Osteocyte (in vitro differentiated cells): ENCODE data around the gene ATAT1. TPM values are rescaled to one million over a fixed set of nuclear protein-coding genes. Genes with fewer than 3 reads are reported as not detected.
A peak's percentile ranks its signal among the peaks of the same experiment; 100 is the strongest.

ENCODE experiments used
- DNase-seq: peaks from one replicate; pipeline ENCODE4 v3.0.0; 2021; ENCODE audit warnings: mixed read lengths; ENCODE audit not compliant: unreplicated experiment; ENCODE audit errors: extremely low spot score
- H3K27ac Mint-ChIP-seq: one replicate; pipeline ENCODE4 v1.8.0; 2021; ENCODE audit warnings: mild to moderate bottlenecking, mixed read lengths; ENCODE audit not compliant: unreplicated experiment
- H3K27me3 Mint-ChIP-seq: one replicate; pipeline ENCODE4 v1.8.0; 2021; ENCODE audit warnings: mixed read lengths; ENCODE audit not compliant: unreplicated experiment
- H3K36me3 Mint-ChIP-seq: one replicate; pipeline ENCODE4 v1.8.0; 2021; ENCODE audit warnings: mixed read lengths; ENCODE audit not compliant: unreplicated experiment
- H3K4me1 Mint-ChIP-seq: one replicate; pipeline ENCODE4 v1.8.0; 2021; ENCODE audit warnings: mixed read lengths; ENCODE audit not compliant: unreplicated experiment
- H3K4me3 Mint-ChIP-seq: one replicate; pipeline ENCODE4 v1.8.0; 2021; ENCODE audit warnings: mild to moderate bottlenecking, moderate library complexity, mixed read lengths; ENCODE audit not compliant: unreplicated experiment
- H3K9me3 Mint-ChIP-seq: one replicate; pipeline ENCODE4 v1.8.0; 2021; ENCODE audit warnings: mixed read lengths; ENCODE audit not compliant: unreplicated experiment
- CTCF ChIP-seq: fragments of 200-600 bp; sonication (generic); IDR thresholded peaks from 2 replicates; pipeline ENCODE4 v1.5.0; 2021; ENCODE audit warnings: antibody characterized with exemption, mild to moderate bottlenecking, moderate library complexity
- total RNA-seq: library from RNA; stranded (reverse); gene quantifications from 2 replicates; pipeline ENCODE4 v1.2.1, GENCODE V29; 2021

ATAT1 gene
- total RNA-seq, 1 donor from 2014 or later = 20.0 TPM

- no peaks in the 10 kb centered on the region for H3K27me3 Mint-ChIP-seq
- peak within 1 kb of the TSS; percentile 100 for H3K27ac Mint-ChIP-seq
- H3K36me3 Mint-ChIP-seq = peaks cover 29% of the 10 kb centered on the region
- H3K4me3 Mint-ChIP-seq = peak within 1 kb of the TSS; percentile 97
- H3K4me1 Mint-ChIP-seq = peaks cover 36% of the 10 kb centered on the region
- TF ChIP-seq CTCF = no peak
- DNase-seq = peak; percentile 99
- no peaks in the 10 kb centered on the region for H3K9me3 Mint-ChIP-seq
Observed at GRCh38 chr6:30616811-30617564, 9.7 kb upstream of the ATAT1 start, which contains the start of gene PPP1R10. Gene PPP1R10, minus strand, starts transcription at chr6:30617243. Its CDS starts 7,299 bp downstream, at chr6:30609944.

- Mint-ChIP-seq H3K4me1 (peaks cover 31% of the 10 kb centered on the region), H3K27ac (peak within 1 kb of the TSS; percentile 100), H3K36me3 (peaks cover 30% of the 10 kb centered on the region), H3K4me3 (peak within 1 kb of the TSS; percentile 97), H3K9me3 (no peaks in the 10 kb centered on the region), H3K27me3 (no peaks in the 10 kb centered on the region)
- TF ChIP-seq CTCF = no peak
- peak; percentile 99 for DNase-seq
Observed at GRCh38 chr6:30617565-30618269, 9.0 kb upstream of the ATAT1 start, which contains the start of gene MRPS18B. Gene MRPS18B, plus strand, starts transcription at chr6:30617840. Its CDS starts 26 bp downstream, at chr6:30617866.

GRCh38 chr6:30618270-30618797 lies 8.3 kb upstream of the ATAT1 start:
- Mint-ChIP-seq H3K4me3 (peak overlapping the region; percentile 97), H3K4me1 (peaks cover 26% of the 10 kb centered on the region), H3K9me3 (no peaks in the 10 kb centered on the region), H3K27me3 (no peaks in the 10 kb centered on the region), H3K27ac (peak overlapping the region; percentile 100), H3K36me3 (peaks cover 30% of the 10 kb centered on the region)
- TF ChIP-seq CTCF = no peak
- DNase-seq = no peak

- H3K4me3 Mint-ChIP-seq = peak overlapping the region; percentile 40
- no peaks in the 10 kb centered on the region for H3K27me3 Mint-ChIP-seq
- no peaks in the 10 kb centered on the region for H3K9me3 Mint-ChIP-seq
- H3K4me1 Mint-ChIP-seq = peaks cover 15% of the 10 kb centered on the region
- no peak for TF ChIP-seq CTCF
- no peak for DNase-seq
- H3K36me3 Mint-ChIP-seq = peaks cover 28% of the 10 kb centered on the region
- peak overlapping the region; percentile 23 for H3K27ac Mint-ChIP-seq
Observed at GRCh38 chr6:30619561-30619960, 7.1 kb upstream of the ATAT1 start.

- peaks cover 15% of the 10 kb centered on the region for H3K4me1 Mint-ChIP-seq
- no peaks in the 10 kb centered on the region for H3K9me3 Mint-ChIP-seq
- H3K36me3 Mint-ChIP-seq = peaks cover 22% of the 10 kb centered on the region
- no peak overlapping the region for H3K4me3 Mint-ChIP-seq
- H3K27me3 Mint-ChIP-seq = no peaks in the 10 kb centered on the region
- no peak overlapping the region for H3K27ac Mint-ChIP-seq
- DNase-seq = no peak
- no peak for TF ChIP-seq CTCF
Observed at GRCh38 chr6:30625511-30625910, 1.2 kb upstream of the ATAT1 start.
